Stimulated activated CD4-positive, alpha-beta T cell treated with anti-CD3 and anti-CD28 coated beads, Interleukin-12 subunit alpha, Interleukin-12 subunit beta, amount 100 ng/mL, for 24 hours (primary cell): ENCODE measurements around the gene CTSO.

ENCODE experiments used
- DNase-seq, 2 experiments: peaks; one replicate each; pipeline ENCODE4 v3.0.0-alpha.2; 2020; ENCODE audit warnings: low read depth in 2 of 2

Gene CTSO

GRCh38 chr4:155953151-155954117 is at the start of gene CTSO:
TSS of gene CTSO (minus strand) at chr4:155953866. CDS start at chr4:155953847, 19 bp downstream.
- DNase-seq: peak; percentile 51 to 55

GRCh38 chr4:156000491-156000890 is 46.8 kb upstream of the CTSO start:
- no peak for DNase-seq

- DNase-seq: no peak
Observed at GRCh38 chr4:155999725-156000124, 46.1 kb upstream of the CTSO start.

GRCh38 chr4:155995069-155995468 is 41.4 kb upstream of the CTSO start:
- DNase-seq: no peak

- no peak for DNase-seq
Observed at GRCh38 chr4:155984106-155984797, 30.6 kb upstream of the CTSO start.

- DNase-seq: no peak
Observed at GRCh38 chr4:155982736-155983385, 29.2 kb upstream of the CTSO start.

- DNase-seq: no peak
Observed at GRCh38 chr4:155978810-155979209, 25.1 kb upstream of the CTSO start.

- no peak for DNase-seq
Observed at GRCh38 chr4:155975511-155975910, 21.8 kb upstream of the CTSO start.

- no peak for DNase-seq
Observed at GRCh38 chr4:155974996-155975395, 21.3 kb upstream of the CTSO start.

- DNase-seq: no peak
Observed at GRCh38 chr4:155974476-155974749, 20.7 kb upstream of the CTSO start.

- DNase-seq: no peak
Observed at GRCh38 chr4:155973639-155974475, 20.2 kb upstream of the CTSO start.

GRCh38 chr4:155972098-155972497 is 18.4 kb upstream of the CTSO start:
- no peak for DNase-seq

GRCh38 chr4:155966731-155967395 is 13.2 kb upstream of the CTSO start:
- DNase-seq: no peak

GRCh38 chr4:155966171-155966570 is 12.5 kb upstream of the CTSO start:
- DNase-seq: no peak

GRCh38 chr4:155964016-155964891 is 10.6 kb upstream of the CTSO start:
- no peak for DNase-seq

- no peak for DNase-seq
Observed at GRCh38 chr4:155962767-155963166, 9.1 kb upstream of the CTSO start.

GRCh38 chr4:155961575-155961974 is 7.9 kb upstream of the CTSO start:
- no peak for DNase-seq

GRCh38 chr4:155960522-155960921 is 6.9 kb upstream of the CTSO start:
- no peak for DNase-seq

GRCh38 chr4:155959417-155959816 is 5.8 kb upstream of the CTSO start:
- DNase-seq: no peak

- no peak for DNase-seq
Observed at GRCh38 chr4:155956461-155956860, 2.8 kb upstream of the CTSO start.
